ENCODE data around the gene PYGL.
"Not testable (repeated sequence)": the region's sequence is repeated elsewhere in the genome, so short reads cannot be mapped to it uniquely, and the experiment has no call there.

PYGL gene

GRCh38 chr14:50954811-50955372 is 10.6 kb upstream of the PYGL start:
- DNase-seq (ENCODE audit: low spot score): peak; percentile 85

GRCh38 chr14:50953502-50953901 is 9.2 kb upstream of the PYGL start:
- no peak for DNase-seq (ENCODE audit: low spot score)

GRCh38 chr14:50951032-50951431 is 6.7 kb upstream of the PYGL start:
- DNase-seq (ENCODE audit: low spot score): no peak

- no peak for DNase-seq (ENCODE audit: low spot score)
Observed at GRCh38 chr14:50948205-50948604, 3.9 kb upstream of the PYGL start.

- peak; percentile 30 for DNase-seq (ENCODE audit: low spot score)
Observed at GRCh38 chr14:50947446-50947845, 3.2 kb upstream of the PYGL start.

- no peak for DNase-seq (ENCODE audit: low spot score)
Observed at GRCh38 chr14:50946234-50946935, 2.1 kb upstream of the PYGL start.

- DNase-seq (ENCODE audit: low spot score): peak; percentile 34
Observed at GRCh38 chr14:50944647-50945413, 547 bp upstream of the PYGL start.

- DNase-seq (ENCODE audit: low spot score): no peak
Observed at GRCh38 chr14:50943261-50943942, 881 bp downstream of the PYGL start.

- DNase-seq (ENCODE audit: low spot score): not testable (repeated sequence)
Observed at GRCh38 chr14:50941638-50942037, 2.6 kb downstream of the PYGL start.

- no peak for DNase-seq (ENCODE audit: low spot score)
Observed at GRCh38 chr14:50941151-50941550, 3.1 kb downstream of the PYGL start.

- DNase-seq (ENCODE audit: low spot score): no peak
Observed at GRCh38 chr14:50937800-50938199, 6.5 kb downstream of the PYGL start.

- no peak for DNase-seq (ENCODE audit: low spot score)
Observed at GRCh38 chr14:50937325-50937724, 7.0 kb downstream of the PYGL start.

- DNase-seq (ENCODE audit: low spot score): no peak
Observed at GRCh38 chr14:50936882-50937281, 7.4 kb downstream of the PYGL start.

GRCh38 chr14:50936016-50936340 is 8.3 kb downstream of the PYGL start:
- DNase-seq (ENCODE audit: low spot score): no peak

- DNase-seq (ENCODE audit: low spot score): no peak
Observed at GRCh38 chr14:50935126-50936015, 8.9 kb downstream of the PYGL start.

GRCh38 chr14:50932592-50933495 is 11.4 kb downstream of the PYGL start:
- no peak for DNase-seq (ENCODE audit: low spot score)

GRCh38 chr14:50932156-50932555 is 12.1 kb downstream of the PYGL start:
- DNase-seq (ENCODE audit: low spot score): no peak

GRCh38 chr14:50931559-50931958 is 12.7 kb downstream of the PYGL start:
- DNase-seq (ENCODE audit: low spot score): no peak

GRCh38 chr14:50929506-50929905 is 14.8 kb downstream of the PYGL start:
- DNase-seq (ENCODE audit: low spot score): no peak

- peak; percentile 64 for DNase-seq (ENCODE audit: low spot score)
Observed at GRCh38 chr14:50928002-50928635, 16.2 kb downstream of the PYGL start.

Data from Ammon's horn (tissue), 1 donor.